ENCODE results near the gene SCIN. TPM values are rescaled to one million over a fixed set of nuclear protein-coding genes. Genes with fewer than 3 reads are reported as not detected.
"Not testable (repeated sequence)": the region's sequence is repeated elsewhere in the genome, so short reads cannot be mapped to it uniquely, and the experiment has no call there.

SCIN gene
- total RNA-seq, 2 experiments from 2014 or later = 0.12 TPM; not detected in 1

DNA sequence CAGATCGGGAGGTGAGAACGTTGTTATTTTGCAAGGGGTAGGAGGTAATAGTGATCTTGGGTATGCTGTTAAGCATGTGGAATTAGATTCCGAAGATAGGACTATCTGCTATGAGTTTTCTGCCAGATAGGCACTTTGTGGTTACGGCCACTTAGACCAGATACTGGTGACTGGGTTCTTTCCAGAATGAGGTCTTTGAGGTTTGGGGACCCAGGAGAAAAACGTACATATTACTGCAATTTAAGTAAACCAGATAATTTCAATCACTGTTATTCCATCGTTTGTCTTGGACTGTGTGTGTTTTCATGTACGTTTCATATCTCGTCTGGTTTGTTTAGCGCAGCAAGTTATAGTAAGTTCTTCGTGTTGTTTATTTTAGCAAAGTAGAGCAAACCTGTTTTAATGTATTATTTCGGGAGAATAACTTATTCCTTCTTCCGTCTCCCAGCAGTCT is 117.2 kb downstream of the SCIN start:
- ChIA-PET POLR2A (interaction anchor here (1.1 to 1.2 kb wide), 2 partner anchors 45 to 52 kb away, joined by 3 read pairs; no protein-coding TSS in a partner anchor), CTCF (interaction anchor here (1.2 to 3.1 kb wide), 11 partner anchors 8 to 1303 kb away, joined by 3 to 17 read pairs (median 5); no protein-coding TSS in a partner anchor)
- intact Hi-C loops (cut with micrococcal nuclease) = loop anchor here (2.0 kb wide), 1 partner anchor 43 kb away; no protein-coding TSS in a partner anchor
- Mint-ChIP-seq H3K9me3 (no peaks in the 10 kb centered on the region), H3K27ac (peak overlapping the region; percentile 92), H3K4me3 (peak overlapping the region; percentile 91), H3K36me3 (no peaks in the 10 kb centered on the region), H3K4me1 (ENCODE audit: low read depth) (peaks cover 31% of the 10 kb centered on the region), H3K27me3 (no peaks in the 10 kb centered on the region)
- no peak for DNase-seq

DNA sequence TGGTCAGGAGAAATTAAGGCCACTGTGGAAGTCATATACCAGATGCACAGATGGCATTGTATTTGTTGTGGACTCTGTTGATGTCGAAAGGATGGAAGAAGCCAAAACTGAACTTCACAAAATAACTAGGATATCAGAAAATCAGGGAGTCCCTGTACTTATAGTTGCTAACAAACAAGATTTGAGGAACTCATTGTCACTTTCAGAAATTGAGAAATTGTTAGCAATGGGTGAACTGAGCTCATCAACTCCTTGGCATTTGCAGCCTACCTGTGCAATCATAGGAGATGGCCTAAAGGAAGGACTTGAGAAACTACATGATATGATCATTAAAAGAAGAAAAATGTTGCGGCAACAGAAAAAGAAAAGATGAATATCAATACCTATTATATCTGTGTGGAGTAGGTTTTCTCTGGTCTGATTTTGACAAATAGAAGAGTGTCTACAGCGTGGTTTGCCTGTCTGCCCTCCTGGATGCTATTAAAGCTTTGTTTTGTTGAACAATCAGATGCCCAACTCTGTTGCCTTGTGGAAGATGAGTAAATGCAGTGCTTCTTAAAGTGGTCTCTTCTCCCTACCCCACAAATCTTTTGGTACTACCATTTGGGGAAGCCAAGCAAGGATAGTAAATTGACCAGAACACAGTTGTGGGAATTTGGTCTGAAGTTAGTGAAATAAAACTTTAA is 118.1 kb downstream of the SCIN start:
- POLR2A ChIA-PET = interaction anchor here (0.6 to 1.2 kb wide), 3 partner anchors 44 to 126 kb away, joined by 3 read pairs; no protein-coding TSS in a partner anchor
- H3K36me3 Mint-ChIP-seq; H3K4me3 Mint-ChIP-seq; H3K27me3 Mint-ChIP-seq; DNase-seq; intact Hi-C loops (cut with micrococcal nuclease); H3K9me3 Mint-ChIP-seq; H3K27ac Mint-ChIP-seq: not testable (repeated sequence)
- CTCF ChIA-PET = interaction anchor here (2.5 to 3.1 kb wide), 3 partner anchors 7 to 53 kb away, joined by 7 to 15 read pairs (median 12); no protein-coding TSS in a partner anchor
- H3K4me1 Mint-ChIP-seq (ENCODE audit: low read depth) = peaks cover 36% of the 10 kb centered on the region

GRCh38 chr7:12689451-12689850 is 118.9 kb downstream of the SCIN start:
- ChIA-PET POLR2A (no interaction called here), CTCF (interaction anchor here (0.7 kb wide), 1 partner anchor 339 kb away, joined by 3 read pairs; no protein-coding TSS in a partner anchor)
- Mint-ChIP-seq H3K27ac (no peak overlapping the region), H3K27me3 (no peaks in the 10 kb centered on the region), H3K4me1 (ENCODE audit: low read depth) (peaks cover 38% of the 10 kb centered on the region), H3K9me3 (no peaks in the 10 kb centered on the region), H3K36me3 (no peaks in the 10 kb centered on the region), H3K4me3 (no peak overlapping the region)
- intact Hi-C loops (cut with micrococcal nuclease) = no loop called here
- DNase-seq = no peak

- no peak overlapping the region for H3K27ac Mint-ChIP-seq
- ChIA-PET CTCF (interaction anchor here (0.7 kb wide), 1 partner anchor 338 kb away, joined by 3 read pairs; no protein-coding TSS in a partner anchor), POLR2A (no interaction called here)
- intact Hi-C loops (cut with micrococcal nuclease) = no loop called here
- H3K9me3 Mint-ChIP-seq = no peaks in the 10 kb centered on the region
- no peaks in the 10 kb centered on the region for H3K27me3 Mint-ChIP-seq
- H3K4me3 Mint-ChIP-seq = no peak overlapping the region
- H3K4me1 Mint-ChIP-seq (ENCODE audit: low read depth) = peaks cover 46% of the 10 kb centered on the region
- no peak for DNase-seq
- no peaks in the 10 kb centered on the region for H3K36me3 Mint-ChIP-seq
Measured at GRCh38 chr7:12690041-12690878, 119.7 kb downstream of the SCIN start.

- H3K27me3 Mint-ChIP-seq; H3K27ac Mint-ChIP-seq; H3K9me3 Mint-ChIP-seq; H3K36me3 Mint-ChIP-seq; intact Hi-C loops (cut with micrococcal nuclease); DNase-seq; POLR2A ChIA-PET; CTCF ChIA-PET; H3K4me3 Mint-ChIP-seq: not testable (repeated sequence)
- peaks cover 42% of the 10 kb centered on the region for H3K4me1 Mint-ChIP-seq (ENCODE audit: low read depth)
Measured at GRCh38 chr7:12691388-12691787, 120.9 kb downstream of the SCIN start.

DNA sequence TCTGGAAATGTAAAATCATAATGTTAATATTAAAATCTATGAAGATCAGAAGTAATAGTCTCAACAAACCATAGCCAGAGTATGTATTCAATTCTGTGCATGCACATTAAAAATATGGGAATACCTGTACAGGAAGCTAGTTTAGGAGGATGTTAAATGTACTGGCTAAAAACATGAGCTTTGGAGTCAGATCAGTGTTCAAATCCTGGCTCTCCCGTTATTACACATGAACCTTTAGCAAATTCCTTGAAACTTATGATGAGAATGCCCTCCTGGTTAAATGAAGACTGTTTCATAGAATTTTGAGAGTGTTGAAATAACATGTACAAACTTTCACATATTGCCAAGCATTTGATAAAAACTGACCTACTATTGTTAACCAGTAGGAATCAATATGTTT is 121.5 kb downstream of the SCIN start:
- Mint-ChIP-seq H3K27me3 (no peaks in the 10 kb centered on the region), H3K36me3 (no peaks in the 10 kb centered on the region), H3K9me3 (no peaks in the 10 kb centered on the region), H3K27ac (no peak overlapping the region), H3K4me3 (no peak overlapping the region), H3K4me1 (ENCODE audit: low read depth) (peaks cover 42% of the 10 kb centered on the region)
- ChIA-PET CTCF (no interaction called here), POLR2A (no interaction called here)
- DNase-seq = no peak
- intact Hi-C loops (cut with micrococcal nuclease) = no loop called here

DNA sequence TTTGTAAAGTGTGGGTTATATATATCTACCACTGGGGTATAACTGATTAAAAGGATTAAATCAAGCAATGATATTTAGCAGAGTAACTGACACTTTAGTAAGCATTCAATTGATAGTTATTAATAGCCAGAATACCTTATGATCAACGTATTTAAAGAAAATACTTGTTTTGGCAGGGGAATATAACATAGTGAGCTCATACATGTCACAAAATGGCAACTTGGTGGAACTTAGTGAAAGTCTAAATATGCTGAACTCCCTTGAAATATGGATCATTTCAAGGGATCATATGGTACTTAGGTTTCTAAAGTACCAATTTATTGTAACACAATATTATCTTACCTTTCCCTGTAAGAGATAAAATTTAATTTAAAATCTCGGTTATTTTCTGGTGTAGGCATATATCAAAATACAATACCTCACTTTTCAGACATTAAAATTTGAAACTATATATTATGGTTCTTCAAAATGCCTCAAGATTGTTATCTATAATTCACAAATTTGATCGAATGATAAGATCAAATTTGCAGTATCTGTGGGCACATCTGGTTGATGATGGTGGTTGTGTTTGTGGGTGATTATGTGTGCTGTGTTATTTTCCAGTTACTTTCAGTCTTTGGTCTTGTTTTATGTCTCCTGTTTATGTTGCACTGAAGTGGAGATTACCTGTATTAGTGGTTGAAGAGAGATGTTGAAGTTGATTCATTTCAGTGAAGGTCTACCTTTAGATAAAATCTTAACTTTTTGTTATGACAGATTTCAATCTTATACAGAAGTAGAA is 122.1 kb downstream of the SCIN start:
- no peaks in the 10 kb centered on the region for H3K27me3 Mint-ChIP-seq
- no peak for DNase-seq
- H3K4me3 Mint-ChIP-seq = no peak overlapping the region
- intact Hi-C loops (cut with micrococcal nuclease) = no loop called here
- H3K36me3 Mint-ChIP-seq = no peaks in the 10 kb centered on the region
- POLR2A ChIA-PET = no interaction called here
- no peak overlapping the region for H3K27ac Mint-ChIP-seq
- H3K9me3 Mint-ChIP-seq = no peaks in the 10 kb centered on the region
- peaks cover 39% of the 10 kb centered on the region for H3K4me1 Mint-ChIP-seq (ENCODE audit: low read depth)
- CTCF ChIA-PET = no interaction called here

GRCh38 chr7:12694817-12695216 is 124.3 kb downstream of the SCIN start:
- Mint-ChIP-seq H3K4me1 (ENCODE audit: low read depth) (peaks cover 25% of the 10 kb centered on the region), H3K9me3 (no peaks in the 10 kb centered on the region), H3K27ac (peak overlapping the region; percentile 1), H3K36me3 (no peaks in the 10 kb centered on the region), H3K4me3 (no peak overlapping the region), H3K27me3 (no peaks in the 10 kb centered on the region)
- CTCF ChIA-PET = no interaction called here
- POLR2A ChIA-PET = no interaction called here
- DNase-seq = no peak
- intact Hi-C loops (cut with micrococcal nuclease) = no loop called here

DNA sequence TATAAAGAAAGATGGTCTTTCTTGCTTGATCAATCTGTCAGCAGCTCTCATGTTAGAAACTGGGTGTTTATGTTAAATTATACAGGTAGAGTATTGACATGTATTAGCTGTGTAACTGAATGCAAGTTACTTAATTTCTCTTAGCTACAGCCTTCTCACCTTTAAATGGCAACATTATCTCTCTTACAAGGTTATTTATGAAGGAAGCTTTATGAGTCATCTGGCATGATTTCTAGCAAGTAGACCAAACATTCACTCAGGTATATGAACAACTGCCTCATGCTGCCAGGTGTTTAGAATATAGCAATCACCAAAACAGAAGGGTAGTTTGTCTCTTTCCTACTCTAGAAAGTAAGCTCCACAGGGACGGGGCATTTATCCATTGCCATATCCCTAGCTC is 125.4 kb downstream of the SCIN start:
- Mint-ChIP-seq H3K4me1 (ENCODE audit: low read depth) (peaks cover 24% of the 10 kb centered on the region), H3K9me3 (no peaks in the 10 kb centered on the region), H3K4me3 (no peak overlapping the region), H3K27ac (no peak overlapping the region), H3K27me3 (no peaks in the 10 kb centered on the region), H3K36me3 (peaks cover 2% of the 10 kb centered on the region)
- no peak for DNase-seq
- ChIA-PET CTCF (interaction anchor here (1.4 kb wide), 1 partner anchor 9 kb away, joined by 7 read pairs; the partner anchor contains the start of gene ARL4A), POLR2A (no interaction called here)
- intact Hi-C loops (cut with micrococcal nuclease) = no loop called here

DNA sequence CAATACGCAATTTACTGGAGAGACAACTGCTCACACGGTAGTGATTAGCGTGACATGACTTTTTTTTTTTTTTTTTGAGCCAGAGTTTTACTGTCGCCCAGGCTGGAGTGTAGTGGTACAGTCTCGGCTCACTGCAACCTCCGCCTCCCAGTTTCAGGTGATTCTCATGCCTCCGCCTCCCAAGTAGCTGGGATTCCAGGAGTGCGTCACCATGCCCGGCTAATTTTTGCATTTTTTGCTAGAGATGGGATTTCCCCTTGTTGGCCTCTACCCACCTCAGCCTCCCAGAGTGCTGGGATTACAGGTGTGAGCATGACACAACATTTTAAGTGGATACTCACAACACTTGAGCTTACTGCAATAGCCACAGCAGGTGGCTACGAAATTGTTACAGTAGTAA is 128.8 kb downstream of the SCIN start:
- H3K36me3 Mint-ChIP-seq = peaks cover 6% of the 10 kb centered on the region
- ChIA-PET CTCF (no interaction called here), POLR2A (no interaction called here)
- H3K27ac Mint-ChIP-seq = no peak overlapping the region
- H3K27me3 Mint-ChIP-seq = no peaks in the 10 kb centered on the region
- peaks cover 6% of the 10 kb centered on the region for H3K9me3 Mint-ChIP-seq
- intact Hi-C loops (cut with micrococcal nuclease) = no loop called here
- H3K4me3 Mint-ChIP-seq = no peak overlapping the region
- DNase-seq = no peak
- H3K4me1 Mint-ChIP-seq (ENCODE audit: low read depth) = peaks cover 9% of the 10 kb centered on the region

GRCh38 chr7:12701433-12701832 is 130.9 kb downstream of the SCIN start:
- DNase-seq = no peak
- ChIA-PET POLR2A (no interaction called here), CTCF (interaction anchor here (0.9 kb wide), 1 partner anchor 15 kb away, joined by 3 read pairs; no protein-coding TSS in a partner anchor)
- intact Hi-C loops (cut with micrococcal nuclease) = no loop called here
- H3K9me3 Mint-ChIP-seq = peaks cover 6% of the 10 kb centered on the region
- H3K4me3 Mint-ChIP-seq = no peak overlapping the region
- peaks cover 6% of the 10 kb centered on the region for H3K36me3 Mint-ChIP-seq
- no peaks in the 10 kb centered on the region for H3K27me3 Mint-ChIP-seq
- no peak overlapping the region for H3K27ac Mint-ChIP-seq
- no peaks in the 10 kb centered on the region for H3K4me1 Mint-ChIP-seq (ENCODE audit: low read depth)

GRCh38 chr7:12703881-12704280 is 133.4 kb downstream of the SCIN start:
- H3K27me3 Mint-ChIP-seq = no peaks in the 10 kb centered on the region
- no peak for DNase-seq
- H3K36me3 Mint-ChIP-seq = peaks cover 6% of the 10 kb centered on the region
- no peak overlapping the region for H3K27ac Mint-ChIP-seq
- no peaks in the 10 kb centered on the region for H3K4me1 Mint-ChIP-seq (ENCODE audit: low read depth)
- intact Hi-C loops (cut with micrococcal nuclease) = no loop called here
- CTCF ChIA-PET = no interaction called here
- H3K9me3 Mint-ChIP-seq = peaks cover 6% of the 10 kb centered on the region
- POLR2A ChIA-PET = no interaction called here
- no peak overlapping the region for H3K4me3 Mint-ChIP-seq
